Activated CD4-positive, alpha-beta T cell treated with anti-CD3 and anti-CD28 coated beads, Interleukin-2, Interleukin-4, amounts not matched to agents 100 ng/mL and 50 ng/mL, durations not matched to agents 16 hours and 8 hours (primary cell): ENCODE results near the gene LRFN2.

ENCODE experiments used
- DNase-seq: peaks from one replicate; pipeline ENCODE4 v3.0.0-alpha.2; 2020; ENCODE audit warnings: low spot score

Gene LRFN2

GRCh38 chr6:40400738-40401137, 186.4 kb downstream of the LRFN2 start:
- no peak for DNase-seq

GRCh38 chr6:40399888-40400457, 187.2 kb downstream of the LRFN2 start:
- DNase-seq: no peak

- no peak for DNase-seq
Measured at GRCh38 chr6:40398810-40399477, 188.2 kb downstream of the LRFN2 start.

GRCh38 chr6:40398034-40398691, 189.0 kb downstream of the LRFN2 start:
- DNase-seq: no peak

- no peak for DNase-seq
Measured at GRCh38 chr6:40397287-40398033, 189.7 kb downstream of the LRFN2 start.

GRCh38 chr6:40395698-40396076, 191.5 kb downstream of the LRFN2 start:
- DNase-seq: no peak

- DNase-seq: no peak
Measured at GRCh38 chr6:40395066-40395697, 192.0 kb downstream of the LRFN2 start.

GRCh38 chr6:40394381-40394780, 192.8 kb downstream of the LRFN2 start:
- no peak for DNase-seq

GRCh38 chr6:40393641-40394040, 193.5 kb downstream of the LRFN2 start:
- DNase-seq: no peak

- DNase-seq: no peak
Measured at GRCh38 chr6:40392589-40392988, 194.6 kb downstream of the LRFN2 start.

GRCh38 chr6:40391851-40392517, 195.2 kb downstream of the LRFN2 start:
- DNase-seq: no peak

GRCh38 chr6:40391086-40391485, 196.1 kb downstream of the LRFN2 start:
- no peak for DNase-seq

- no peak for DNase-seq
Measured at GRCh38 chr6:40390144-40390800, 196.9 kb downstream of the LRFN2 start.

- DNase-seq: no peak
Measured at GRCh38 chr6:40389254-40389653, 197.9 kb downstream of the LRFN2 start.

- DNase-seq: no peak
Measured at GRCh38 chr6:40387871-40388264, 199.3 kb downstream of the LRFN2 start.

- no peak for DNase-seq
Measured at GRCh38 chr6:40387127-40387870, 199.9 kb downstream of the LRFN2 start.

GRCh38 chr6:40386200-40386599, 201.0 kb downstream of the LRFN2 start:
- DNase-seq: no peak

- no peak for DNase-seq
Measured at GRCh38 chr6:40383348-40384115, 203.6 kb downstream of the LRFN2 start.

GRCh38 chr6:40380271-40380670, 206.9 kb downstream of the LRFN2 start:
- no peak for DNase-seq

GRCh38 chr6:40379811-40380210, 207.4 kb downstream of the LRFN2 start:
- DNase-seq: no peak
